NCI-H2227 treated with DMSO at 0.1 percent for 48 hours (cell line): ENCODE data around the gene CPS1.

Experiments used
- DNase-seq: peaks from one replicate; lab custom pipeline; 2025; lab: John Stamatoyannopoulos, UW

The CPS1 gene

DNA sequence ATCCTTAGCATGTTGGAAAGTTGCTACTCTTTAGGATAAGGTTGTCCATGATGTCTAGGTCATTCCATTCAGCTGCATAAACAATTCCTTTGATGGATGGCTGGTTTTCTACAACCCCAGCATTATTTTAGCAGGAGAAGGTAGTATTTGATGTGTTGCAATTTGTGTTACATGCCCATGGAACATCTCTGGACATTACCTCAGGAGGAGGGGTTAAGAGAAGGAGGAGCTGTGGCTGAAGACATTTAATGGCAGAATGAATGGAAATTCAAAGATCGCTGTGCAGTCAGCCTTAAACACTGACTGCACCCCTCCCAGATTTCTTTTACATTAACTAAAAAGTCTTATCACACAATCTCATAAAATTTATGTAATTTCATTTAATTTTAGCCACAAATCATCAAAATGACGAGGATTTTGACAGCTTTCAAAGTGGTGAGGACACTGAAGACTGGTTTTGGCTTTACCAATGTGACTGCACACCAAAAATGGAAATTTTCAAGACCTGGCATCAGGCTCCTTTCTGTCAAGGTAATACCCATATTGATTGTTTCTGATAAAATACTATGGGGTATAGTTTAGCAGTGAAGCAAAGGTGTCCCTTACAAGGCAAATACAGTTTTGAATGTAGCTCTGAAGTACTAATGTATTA lies at the start of gene CPS1:
Gene CPS1, plus strand, starts transcription at position 271 of the 652 bp plus-strand sequence. Its CDS starts 135 bp downstream, at position 406.
- no peak for DNase-seq

DNA sequence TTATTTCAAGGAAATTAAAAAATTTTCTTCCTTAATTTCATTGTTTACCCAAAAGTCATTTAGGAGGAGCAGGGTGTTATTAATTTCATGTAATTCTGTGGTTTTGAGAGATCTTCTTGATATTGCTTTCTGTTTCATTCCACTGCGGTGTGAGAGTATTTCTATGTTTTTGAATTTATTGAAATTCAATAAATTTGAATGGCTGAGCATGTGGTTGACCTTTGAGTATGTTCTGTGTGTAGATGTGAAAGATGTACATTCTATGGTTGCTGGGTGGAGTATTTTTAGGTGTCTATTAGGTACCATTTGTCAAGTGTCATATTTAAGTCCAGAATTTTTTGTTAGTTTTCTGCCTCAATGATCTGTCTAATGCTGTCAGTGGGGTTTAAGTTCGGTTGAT lies 40.5 kb upstream of the CPS1 start:
- no peak for DNase-seq

GRCh38 chr2:210517264-210517663 lies 39.1 kb upstream of the CPS1 start:
- no peak for DNase-seq

DNA sequence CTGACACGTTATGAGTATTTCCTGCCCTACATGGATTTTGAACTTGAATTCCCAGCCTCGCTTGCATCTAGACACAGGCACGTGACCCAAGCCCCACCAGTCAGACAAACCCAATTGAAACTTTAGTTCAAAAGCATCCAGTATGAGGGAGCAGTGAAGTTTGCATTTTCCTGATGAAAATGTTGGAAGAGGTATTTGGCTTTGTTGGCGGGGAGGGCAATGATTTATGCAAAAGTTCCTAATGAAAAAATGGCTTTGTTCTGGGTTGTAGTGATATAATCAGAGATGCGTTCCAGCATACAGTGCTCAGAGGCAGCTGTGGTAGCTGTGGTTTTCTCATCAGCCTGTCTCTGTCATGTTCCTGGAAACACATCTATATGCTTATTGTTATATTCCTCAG lies 36.8 kb upstream of the CPS1 start:
- no peak for DNase-seq

GRCh38 chr2:210522399-210522798 lies 34.0 kb upstream of the CPS1 start:
- DNase-seq: no peak

- DNase-seq: no peak
These were observed 32.6 kb upstream of the CPS1 start for GRCh38 chr2:210523650-210524289.

DNA sequence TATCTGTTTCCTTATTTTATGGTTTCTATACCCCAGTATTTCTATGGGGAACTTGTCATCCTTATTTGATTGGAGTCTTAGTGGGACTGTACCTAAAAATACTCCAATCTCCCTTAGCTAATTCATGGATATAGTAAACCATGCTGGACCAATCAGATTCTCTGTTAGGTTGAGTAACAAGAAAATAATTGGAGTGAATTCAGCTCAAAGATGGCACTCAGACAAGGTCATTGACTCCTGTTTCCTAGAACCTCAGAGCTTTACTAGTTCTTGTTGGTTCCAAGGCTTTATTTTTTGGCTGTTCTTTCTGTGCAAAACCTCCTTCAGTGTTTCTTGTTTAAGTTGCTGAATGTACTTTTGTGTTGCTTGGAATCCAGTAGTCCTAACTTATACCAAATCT lies 31.9 kb upstream of the CPS1 start:
- no peak for DNase-seq

GRCh38 chr2:210527286-210527685 lies 29.1 kb upstream of the CPS1 start:
- no peak for DNase-seq

DNA sequence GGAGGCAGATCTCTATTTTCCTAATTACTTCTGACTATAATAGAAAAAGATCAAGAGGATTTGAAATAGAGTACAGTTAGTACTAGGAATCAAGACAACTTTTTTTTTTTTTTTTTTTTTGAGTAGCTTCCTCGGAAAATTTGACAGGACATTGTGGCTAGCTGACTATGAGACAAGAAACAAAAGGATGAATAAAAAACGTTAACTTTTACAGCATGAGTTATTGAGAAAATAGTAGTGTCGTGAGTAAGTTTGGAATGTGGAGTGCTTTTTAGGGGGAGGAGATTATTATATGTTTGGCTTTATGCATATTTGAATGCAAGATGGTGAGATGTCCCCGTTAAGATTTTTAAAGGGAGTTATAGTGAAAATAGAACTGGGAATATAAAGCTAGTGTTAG lies 27.7 kb upstream of the CPS1 start:
- no peak for DNase-seq

DNA sequence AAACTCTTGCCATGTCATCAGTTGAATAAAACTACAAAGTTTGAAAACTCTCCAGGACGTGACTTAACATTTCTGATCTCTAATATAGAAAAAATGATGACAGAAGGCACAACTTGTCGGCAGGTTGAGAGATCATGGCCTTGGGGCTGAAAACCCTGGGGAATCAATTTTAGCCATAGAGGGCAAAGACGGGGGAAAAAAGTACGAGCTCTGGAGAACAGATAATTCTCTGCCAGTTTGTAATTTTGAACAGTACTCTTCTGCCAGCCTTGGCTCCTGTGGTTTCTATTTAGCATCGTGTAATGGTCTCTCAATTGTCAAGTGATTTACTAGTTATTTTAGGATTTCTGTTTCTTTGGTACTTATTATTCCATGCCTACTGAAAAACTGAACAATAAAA lies 25.3 kb upstream of the CPS1 start:
- DNase-seq: no peak

DNA sequence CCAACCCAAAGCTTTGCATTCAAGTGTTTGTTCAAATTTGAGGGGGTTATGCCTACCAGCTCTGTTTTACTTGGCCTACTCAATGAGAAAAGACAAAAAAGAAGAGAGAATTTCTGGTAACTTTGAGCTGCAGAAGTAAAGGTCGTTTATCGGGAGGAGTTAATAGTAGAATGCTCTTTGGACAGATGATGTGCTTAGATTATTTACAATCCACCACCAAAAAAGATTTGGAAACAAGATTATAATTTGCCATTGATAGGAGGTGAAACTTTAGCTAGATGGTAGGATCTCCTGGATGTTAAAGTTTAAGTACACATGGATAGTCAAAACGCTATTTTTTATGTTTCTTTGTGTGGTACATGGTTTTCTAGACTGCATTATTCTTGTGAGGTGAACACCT lies 24.9 kb upstream of the CPS1 start:
- DNase-seq: no peak

GRCh38 chr2:210533389-210533788 lies 23.0 kb upstream of the CPS1 start:
- no peak for DNase-seq

GRCh38 chr2:210534879-210535278 lies 21.5 kb upstream of the CPS1 start:
- no peak for DNase-seq

DNA sequence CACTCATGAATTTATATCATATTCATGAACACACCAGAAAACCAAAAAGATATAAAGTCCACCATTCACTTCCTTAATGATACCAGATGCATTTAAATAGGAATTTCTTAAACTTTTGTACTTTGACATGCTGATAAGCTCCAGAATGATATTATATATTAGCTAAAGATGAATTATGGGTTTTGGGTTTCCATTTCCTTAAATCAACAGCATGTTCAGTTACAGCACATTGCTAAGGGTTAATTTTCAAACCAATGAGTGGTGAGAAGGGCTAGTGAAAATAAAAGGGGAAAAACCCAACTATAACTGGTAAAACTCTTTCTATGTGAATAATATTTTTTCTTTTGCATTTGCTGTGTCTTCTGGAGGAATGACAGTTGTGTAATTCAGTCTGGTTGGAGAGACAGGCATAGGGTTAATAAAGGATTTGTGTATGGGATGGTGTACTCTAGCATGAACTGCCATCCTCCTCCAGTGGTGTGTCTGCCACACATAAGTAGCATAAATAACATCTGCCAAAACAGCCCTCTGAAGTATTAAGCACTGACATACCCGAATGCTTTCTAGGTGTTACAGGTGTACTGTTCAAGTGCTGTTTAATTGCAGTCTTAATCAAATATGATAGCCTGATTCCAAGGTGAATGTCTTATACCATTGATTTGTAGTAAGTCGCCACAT lies 19.3 kb upstream of the CPS1 start:
- DNase-seq: no peak

- DNase-seq: no peak
These were observed 17.4 kb upstream of the CPS1 start for GRCh38 chr2:210539035-210539434.

DNA sequence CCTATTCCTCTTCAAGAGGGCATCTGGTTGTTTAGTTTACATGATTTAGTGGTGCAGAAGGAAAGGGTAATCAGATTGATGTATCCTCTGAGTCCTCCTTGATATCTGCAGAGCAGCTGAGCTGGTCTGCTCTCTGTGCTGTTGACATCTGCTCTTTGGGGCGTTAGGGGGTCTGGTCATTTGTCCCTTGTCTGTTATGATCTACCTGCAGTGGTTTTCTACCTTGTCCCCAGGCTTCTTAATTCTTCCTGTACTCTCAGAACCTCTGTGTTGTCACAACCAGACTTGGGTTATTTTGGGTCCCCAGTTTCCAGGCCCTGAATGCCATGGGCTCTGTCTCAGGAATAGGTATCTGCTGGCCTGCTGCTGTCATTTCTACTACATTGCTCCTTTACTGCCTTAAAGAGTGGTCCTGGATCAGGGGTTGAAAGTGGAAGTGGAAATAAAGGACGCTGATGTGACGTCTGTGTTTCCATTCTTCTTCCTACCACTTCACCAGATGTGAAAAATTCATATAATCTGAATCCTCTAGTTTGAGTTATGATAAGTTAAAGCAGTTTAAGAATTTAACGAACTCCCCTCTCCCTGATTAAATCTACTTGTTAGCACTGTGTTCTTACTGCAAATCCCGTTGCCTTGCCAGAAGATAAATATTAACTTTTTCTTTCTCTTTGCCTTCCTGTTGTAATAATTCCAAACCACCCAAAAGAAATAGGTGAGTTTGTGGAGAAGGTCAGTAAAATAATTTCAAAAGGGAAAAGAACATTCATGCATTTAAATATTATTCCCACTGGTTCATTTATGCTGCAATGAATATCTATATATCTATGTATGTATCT lies 16.6 kb upstream of the CPS1 start:
- DNase-seq: no peak

- no peak for DNase-seq
These were observed 15.9 kb upstream of the CPS1 start for GRCh38 chr2:210540471-210540870.

- DNase-seq: no peak
These were observed 15.5 kb upstream of the CPS1 start for GRCh38 chr2:210540900-210541289.

GRCh38 chr2:210541290-210541902 lies 15.0 kb upstream of the CPS1 start:
- DNase-seq: no peak

DNA sequence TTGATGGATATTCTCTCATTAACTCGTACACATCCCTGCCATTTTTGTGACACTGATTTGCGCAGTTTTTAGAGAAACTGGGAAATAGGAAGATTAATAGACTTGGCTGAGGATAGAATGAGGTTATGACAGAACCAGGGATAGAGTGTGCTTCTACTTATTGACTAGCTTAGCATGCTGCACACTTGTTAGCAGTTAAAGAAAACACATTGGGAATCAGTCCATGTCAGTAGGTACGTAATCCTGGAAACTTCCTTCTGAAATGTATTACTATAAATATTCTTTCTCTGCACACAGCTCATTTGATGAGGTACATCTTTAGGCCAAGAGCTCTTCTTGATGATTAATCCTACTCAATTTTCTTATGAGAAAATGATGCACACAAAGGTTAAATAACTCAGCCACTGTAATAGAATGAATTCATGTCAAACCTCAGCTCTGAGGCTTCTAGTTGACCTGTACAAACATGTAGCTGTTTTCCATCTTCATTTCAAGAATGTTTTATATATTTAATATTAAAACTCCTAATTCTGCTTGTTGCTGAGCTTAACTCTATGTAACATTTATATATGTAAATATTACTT lies 12.3 kb upstream of the CPS1 start:
- DNase-seq: no peak

- no peak for DNase-seq
These were observed 11.6 kb upstream of the CPS1 start for GRCh38 chr2:210544831-210545230.
